Stimulated activated CD8-positive, alpha-beta memory T cell treated with anti-CD3 and anti-CD28 coated beads, Interleukin-4, amount 100 ng/mL, for 1 hour (primary cell): ENCODE data around the gene GPD1.

Source experiments
- DNase-seq, 2 donors: peaks; one replicate each; pipeline ENCODE4 v3.0.0-alpha.2; 2020; ENCODE audit warnings: low read depth in 2 of 2, low spot score in 1 of 2

The GPD1 gene

GRCh38 chr12:50103767-50104321, at the start of gene GPD1:
Gene GPD1, plus strand, starts transcription at chr12:50104008. Its CDS starts 43 bp downstream, at chr12:50104051.
- no peak for DNase-seq

- DNase-seq = no peak
Observed at GRCh38 chr12:50055831-50056638, 47.8 kb upstream of the GPD1 start.

- DNase-seq = no peak
Observed at GRCh38 chr12:50056639-50056976, 47.2 kb upstream of the GPD1 start.

DNA sequence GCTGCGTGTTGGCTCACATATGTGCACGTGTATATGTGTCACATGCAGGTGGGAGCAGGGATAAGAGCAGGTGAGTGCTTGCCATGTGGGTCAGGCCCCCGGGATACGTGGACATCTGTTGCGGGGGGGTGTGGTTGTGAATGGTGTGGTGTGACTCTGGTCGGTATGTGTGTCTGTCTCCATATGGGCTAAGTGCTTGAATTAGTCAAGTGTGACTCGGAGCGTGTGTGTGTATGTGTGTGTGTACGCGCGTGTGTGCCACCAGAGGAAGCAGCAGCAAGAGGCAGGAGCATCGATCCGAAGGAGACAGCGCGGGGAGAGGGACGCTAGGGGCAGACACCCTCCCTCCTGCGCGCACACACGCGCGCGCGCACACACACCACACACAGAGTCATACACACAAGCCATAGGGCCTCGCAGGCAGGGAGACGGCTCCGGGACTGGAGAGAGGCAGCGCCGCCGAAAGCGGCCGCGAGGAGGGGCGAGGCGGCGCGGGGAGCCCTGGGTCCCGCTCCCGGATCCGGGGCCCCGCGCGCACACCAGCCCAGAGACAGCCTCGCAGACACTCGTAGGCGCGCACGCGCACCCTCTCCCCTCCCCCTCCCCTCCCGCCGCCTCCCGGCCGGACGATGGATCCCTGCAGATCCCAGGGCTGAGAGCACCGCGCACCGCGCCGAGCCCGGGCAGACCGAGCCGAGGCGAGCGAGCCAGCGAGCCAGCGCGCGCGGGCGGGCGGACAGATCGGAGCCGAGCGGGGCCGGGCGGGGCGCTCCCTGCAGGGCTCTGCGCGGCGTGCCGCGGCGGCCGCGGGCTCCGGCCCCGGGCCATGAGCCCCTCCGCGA, 46.6 kb upstream of the GPD1 start, which contains the start of gene ASIC1:
TSS of gene ASIC1 (plus strand) at position 597 of the 842 bp plus-strand sequence. CDS start 1,171 bp downstream, outside the sequence.
- no peak for DNase-seq

- no peak for DNase-seq
Observed at GRCh38 chr12:50057896-50058670, 45.7 kb upstream of the GPD1 start.

DNA sequence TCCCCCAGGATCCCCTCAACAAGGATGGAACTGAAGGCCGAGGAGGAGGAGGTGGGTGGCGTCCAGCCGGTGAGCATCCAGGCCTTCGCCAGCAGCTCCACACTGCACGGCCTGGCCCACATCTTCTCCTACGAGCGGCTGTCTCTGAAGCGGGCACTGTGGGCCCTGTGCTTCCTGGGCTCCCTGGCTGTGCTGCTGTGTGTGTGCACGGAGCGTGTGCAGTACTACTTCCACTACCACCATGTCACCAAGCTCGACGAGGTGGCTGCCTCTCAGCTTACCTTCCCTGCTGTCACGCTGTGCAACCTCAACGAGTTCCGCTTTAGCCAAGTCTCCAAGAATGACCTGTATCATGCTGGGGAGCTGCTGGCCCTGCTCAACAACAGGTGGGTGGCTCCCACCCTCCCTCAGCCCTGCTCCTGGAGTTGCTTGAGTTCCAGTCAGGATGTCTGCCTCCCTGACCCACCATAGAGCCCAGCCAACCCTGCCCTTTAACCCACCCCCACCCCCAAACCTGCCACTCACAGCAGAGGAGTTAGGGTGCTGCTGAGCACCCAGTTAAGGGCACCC, 45.0 kb upstream of the GPD1 start:
- no peak for DNase-seq

DNA sequence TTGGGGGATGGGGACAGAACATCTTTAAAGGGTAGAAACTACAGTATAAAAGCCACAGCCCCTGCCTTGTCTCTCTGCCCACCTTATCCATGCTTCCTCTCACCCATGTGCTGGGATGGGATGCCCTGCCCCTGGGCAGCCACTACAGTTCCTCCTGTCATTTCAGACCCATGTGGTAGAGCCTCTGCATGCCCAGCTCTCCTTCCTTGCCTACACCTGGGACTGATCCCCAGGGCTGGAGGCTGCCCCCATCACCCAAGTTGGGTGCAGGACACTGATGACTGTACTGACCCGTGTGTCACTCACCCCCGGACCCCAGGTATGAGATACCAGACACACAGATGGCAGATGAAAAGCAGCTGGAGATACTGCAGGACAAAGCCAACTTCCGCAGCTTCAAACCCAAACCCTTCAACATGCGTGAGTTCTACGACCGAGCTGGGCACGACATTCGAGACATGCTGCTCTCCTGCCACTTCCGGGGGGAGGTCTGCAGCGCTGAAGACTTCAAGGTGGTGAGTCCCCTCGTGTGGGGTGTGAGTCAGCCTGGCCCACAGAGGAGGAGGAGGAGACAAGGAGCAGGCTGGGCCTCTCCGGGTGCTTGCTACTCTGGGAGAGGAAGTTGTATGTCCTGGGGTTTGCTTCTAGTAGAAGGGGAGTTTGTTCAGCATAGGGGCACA, 44.2 kb upstream of the GPD1 start:
- DNase-seq = peak in 1 of 2 donors; percentile 23

DNA sequence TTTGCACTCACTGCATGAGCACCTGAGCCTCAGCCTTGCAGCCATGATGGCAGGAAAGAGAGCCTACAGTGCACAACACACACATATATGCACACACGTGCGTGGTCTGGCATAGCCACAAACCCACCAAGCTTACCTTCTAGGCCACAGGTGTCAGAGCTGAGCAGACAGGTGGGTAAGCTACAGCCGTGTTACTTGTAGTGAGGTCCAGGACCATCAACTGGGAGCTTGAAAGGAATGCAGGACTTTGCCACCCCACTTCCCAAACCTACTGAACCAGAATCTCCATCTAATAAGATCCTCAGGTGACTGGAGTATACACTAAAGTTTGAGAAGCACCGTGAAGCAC, 43.7 kb upstream of the GPD1 start:
- DNase-seq = no peak

DNA sequence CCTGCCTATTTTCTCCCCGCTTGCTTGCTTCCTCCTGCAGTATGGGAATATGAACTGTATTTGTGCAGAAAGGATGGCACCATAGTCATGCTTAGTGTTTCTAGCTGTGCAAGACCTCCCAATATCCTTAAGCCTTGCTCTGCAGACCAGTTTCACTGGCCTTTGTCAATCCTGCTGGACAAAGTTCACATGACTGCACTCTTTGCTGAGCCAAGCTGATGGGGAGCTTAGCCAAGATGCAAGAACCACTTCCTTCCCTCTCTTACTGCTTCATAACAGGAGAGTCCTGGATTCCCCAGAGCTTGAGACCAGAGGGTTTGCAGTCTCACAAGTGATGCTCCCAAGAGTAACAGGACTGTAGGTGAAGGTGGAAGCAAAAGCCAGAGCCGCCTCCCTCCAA, 42.6 kb upstream of the GPD1 start:
- no peak for DNase-seq

DNA sequence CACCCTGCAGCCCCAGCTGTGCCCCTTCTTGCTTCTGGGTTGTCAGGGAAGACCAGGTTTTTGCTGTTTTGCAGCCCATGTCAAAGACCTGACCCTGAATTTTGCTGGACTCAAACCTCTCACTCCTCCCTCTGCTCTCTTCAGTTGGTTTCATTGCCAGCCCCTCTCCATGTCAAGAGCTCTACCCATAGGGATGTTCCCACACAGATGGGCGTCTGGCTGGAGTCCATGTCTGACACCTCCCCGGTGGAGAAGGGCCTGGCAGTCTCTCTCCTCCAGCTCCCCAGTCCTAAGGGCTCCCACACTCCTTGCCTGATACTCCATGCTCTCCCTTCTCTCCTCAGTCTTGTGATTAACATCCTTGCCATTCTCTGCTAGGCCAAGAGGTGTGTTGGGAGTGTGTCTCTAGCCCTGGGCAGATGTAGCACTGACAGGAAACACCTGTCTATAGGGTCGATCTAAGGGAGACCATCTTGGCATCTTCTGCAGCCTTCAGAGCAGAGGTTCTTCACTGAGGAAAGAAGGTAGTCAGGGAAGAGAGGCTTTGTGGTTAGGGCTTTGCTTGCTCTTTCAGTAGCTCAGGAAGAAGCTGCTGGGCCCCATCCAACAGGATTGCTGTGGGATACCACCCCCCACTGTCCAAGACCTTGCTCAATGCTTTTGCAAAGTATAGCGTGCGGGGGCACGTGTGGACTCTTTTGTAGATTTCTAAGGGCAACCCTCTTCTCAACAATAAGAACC, 41.7 kb upstream of the GPD1 start:
- DNase-seq = no peak

GRCh38 chr12:50062728-50063460, 40.9 kb upstream of the GPD1 start:
- no peak for DNase-seq

DNA sequence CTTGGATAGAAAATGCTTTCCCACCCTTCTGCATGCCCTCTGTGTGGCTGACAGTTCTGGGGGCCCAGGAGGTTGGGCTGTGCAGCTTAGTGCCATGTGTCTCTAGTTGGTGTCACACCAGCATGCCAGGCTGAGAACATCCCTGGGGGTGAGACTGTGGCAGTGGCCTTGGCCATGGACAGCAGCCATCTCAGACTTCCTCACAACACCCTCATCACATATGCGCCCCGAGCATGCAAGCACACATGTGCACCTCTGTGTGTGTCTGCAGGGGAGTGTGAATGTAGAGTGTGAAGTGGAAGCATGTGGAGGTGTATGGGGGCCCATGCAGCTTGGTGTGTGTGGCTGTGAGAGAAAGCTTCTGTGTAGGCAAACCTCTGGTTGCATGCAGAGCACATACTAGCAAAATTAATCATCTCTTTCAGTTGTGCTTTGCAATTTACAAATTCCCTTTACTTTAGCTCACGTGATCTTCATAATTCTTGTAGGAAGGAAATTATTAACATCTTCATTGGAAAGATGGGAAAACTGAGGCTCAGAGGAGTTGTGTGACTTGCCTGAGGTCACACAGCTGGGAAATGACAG, 38.0 kb upstream of the GPD1 start:
- no peak for DNase-seq

GRCh38 chr12:50066402-50066801, 37.4 kb upstream of the GPD1 start:
- DNase-seq = no peak

DNA sequence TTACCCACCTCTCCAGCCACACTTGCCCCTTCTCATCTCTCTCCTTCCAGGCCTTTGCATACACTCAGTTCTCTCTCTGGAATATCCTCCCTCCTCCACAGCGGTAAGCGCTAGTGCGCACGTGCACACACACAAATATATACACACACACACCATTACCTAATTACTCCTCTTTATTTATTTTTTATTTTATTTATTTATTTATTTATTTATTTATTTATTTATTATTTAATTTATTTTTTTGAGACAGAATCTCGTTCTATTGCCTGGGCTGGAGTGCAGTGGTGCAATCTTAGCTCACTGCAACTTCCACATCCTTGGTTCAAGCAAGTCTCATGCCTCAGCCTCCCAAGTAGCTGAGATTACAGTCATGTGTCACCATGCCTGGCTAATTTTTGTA, 34.7 kb upstream of the GPD1 start:
- DNase-seq = no peak

GRCh38 chr12:50069539-50069938, 34.3 kb upstream of the GPD1 start:
- DNase-seq = no peak

DNA sequence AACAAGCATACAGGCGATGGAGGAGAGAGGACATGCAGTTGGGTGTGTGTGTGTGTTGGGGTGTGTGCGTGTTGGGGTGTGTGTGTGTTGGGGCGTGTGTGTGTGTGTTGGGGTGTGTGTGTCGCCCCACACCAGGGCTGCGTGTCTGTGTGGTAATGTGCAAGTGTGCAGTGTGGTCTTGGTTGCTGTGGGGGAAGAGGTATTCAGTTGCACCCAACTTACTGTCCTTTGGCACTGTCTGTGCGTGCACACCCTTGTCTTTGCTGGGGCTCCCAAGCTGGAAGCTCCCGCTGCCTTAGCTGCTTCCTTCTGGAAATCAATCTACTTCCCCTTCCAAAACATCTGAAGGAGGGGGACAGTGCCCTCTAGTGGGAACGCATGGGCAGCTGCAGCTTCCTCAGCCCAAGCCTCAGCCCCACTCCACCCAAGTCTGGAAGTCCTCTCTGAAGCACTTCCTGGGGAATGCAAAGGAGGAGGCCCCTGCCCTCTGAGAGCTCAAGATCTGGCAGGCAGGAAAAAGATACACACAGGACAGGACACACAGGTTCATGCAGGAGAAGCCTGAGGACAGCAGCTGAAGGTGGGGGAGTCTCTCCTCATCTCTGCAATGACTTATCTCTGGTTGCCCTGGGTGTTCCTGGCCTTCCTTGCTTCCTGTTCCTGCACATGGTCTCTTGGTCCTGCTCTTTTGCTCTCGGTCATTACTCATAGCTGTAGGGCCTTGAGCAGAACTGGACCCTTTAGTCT, 33.3 kb upstream of the GPD1 start:
- DNase-seq = peak; percentile 39 to 48

- DNase-seq = no peak
Observed at GRCh38 chr12:50072198-50072907, 31.5 kb upstream of the GPD1 start.
